Glutamatergic neuron (in vitro differentiated cells): ENCODE data around the gene COLEC12. TPM values are rescaled to one million over a fixed set of nuclear protein-coding genes. Genes with fewer than 3 reads are reported as not detected.

Source experiments
- DNase-seq: peaks from one replicate; pipeline ENCODE4 v3.0.0; 2022
- H3K27ac Mint-ChIP-seq: one replicate; pipeline ENCODE4 v1.8.0; 2020; ENCODE audit warnings: mild to moderate bottlenecking, mixed read lengths, inconsistent platforms; ENCODE audit not compliant: unreplicated experiment
- H3K27me3 Mint-ChIP-seq: one replicate; pipeline ENCODE4 v1.8.0; 2020; ENCODE audit warnings: mild to moderate bottlenecking, moderate library complexity, mixed read lengths, inconsistent platforms; ENCODE audit not compliant: unreplicated experiment
- H3K36me3 Mint-ChIP-seq: one replicate; pipeline ENCODE4 v1.8.0; 2020; ENCODE audit warnings: mild to moderate bottlenecking, mixed read lengths, inconsistent platforms; ENCODE audit not compliant: unreplicated experiment
- H3K4me1 Mint-ChIP-seq: one replicate; pipeline ENCODE4 v1.8.0; 2020; ENCODE audit warnings: mild to moderate bottlenecking, low read depth, mixed read lengths, inconsistent platforms; ENCODE audit not compliant: unreplicated experiment
- H3K4me3 Mint-ChIP-seq: one replicate; pipeline ENCODE4 v1.8.0; 2020; ENCODE audit warnings: mild to moderate bottlenecking, mixed read lengths, inconsistent platforms; ENCODE audit not compliant: unreplicated experiment
- H3K9me3 Mint-ChIP-seq: one replicate; pipeline ENCODE4 v1.8.0; 2020; ENCODE audit warnings: mild to moderate bottlenecking, moderate library complexity, mixed read lengths, inconsistent platforms; ENCODE audit not compliant: unreplicated experiment
- CTCF ChIP-seq: fragments of 200-600 bp; sonication (generic); IDR thresholded peaks from one replicate; pipeline ENCODE4 v1.5.0; 2021; ENCODE audit not compliant: partially characterized antibody, unreplicated experiment
- total RNA-seq: library from RNA; stranded (reverse); fragmentation: NEBNext Ultra II Directional; extraction: Animal tissue kit (Norgen Biotek cat#: 25700); gene quantifications from one replicate; pipeline ENCODE4 v1.2.1, GENCODE V29; 2021; ENCODE audit not compliant: unreplicated experiment

COLEC12 gene
- total RNA-seq, 1 donor from 2014 or later = 0.20 TPM

- Mint-ChIP-seq H3K4me1 (peaks cover 18% of the 10 kb centered on the region), H3K4me3 (no peak overlapping the region), H3K27ac (no peak overlapping the region), H3K9me3 (peaks cover under 1% of the 10 kb centered on the region), H3K36me3 (no peaks in the 10 kb centered on the region), H3K27me3 (no peaks in the 10 kb centered on the region)
- no peak for DNase-seq
- no peak for TF ChIP-seq CTCF
Measured at GRCh38 chr18:328928-329327, 171.6 kb downstream of the COLEC12 start.

- no peak for TF ChIP-seq CTCF
- H3K9me3 Mint-ChIP-seq = no peaks in the 10 kb centered on the region
- no peak overlapping the region for H3K4me3 Mint-ChIP-seq
- H3K4me1 Mint-ChIP-seq = peaks cover 4% of the 10 kb centered on the region
- no peaks in the 10 kb centered on the region for H3K27me3 Mint-ChIP-seq
- H3K27ac Mint-ChIP-seq = no peak overlapping the region
- no peaks in the 10 kb centered on the region for H3K36me3 Mint-ChIP-seq
- DNase-seq = no peak
Measured at GRCh38 chr18:326846-327245, 173.7 kb downstream of the COLEC12 start.

- no peak for TF ChIP-seq CTCF
- Mint-ChIP-seq H3K27ac (no peak overlapping the region), H3K4me1 (no peaks in the 10 kb centered on the region), H3K4me3 (no peak overlapping the region), H3K9me3 (no peaks in the 10 kb centered on the region), H3K27me3 (no peaks in the 10 kb centered on the region), H3K36me3 (no peaks in the 10 kb centered on the region)
- DNase-seq = no peak
Measured at GRCh38 chr18:323253-323622, 177.3 kb downstream of the COLEC12 start.

- Mint-ChIP-seq H3K9me3 (no peaks in the 10 kb centered on the region), H3K27ac (no peak overlapping the region), H3K4me1 (no peaks in the 10 kb centered on the region), H3K36me3 (no peaks in the 10 kb centered on the region), H3K27me3 (no peaks in the 10 kb centered on the region), H3K4me3 (no peak overlapping the region)
- no peak for DNase-seq
- TF ChIP-seq CTCF = no peak
Measured at GRCh38 chr18:321865-322467, 178.5 kb downstream of the COLEC12 start.

- H3K27me3 Mint-ChIP-seq = no peaks in the 10 kb centered on the region
- no peak for DNase-seq
- H3K4me1 Mint-ChIP-seq = no peaks in the 10 kb centered on the region
- H3K4me3 Mint-ChIP-seq = no peak overlapping the region
- no peaks in the 10 kb centered on the region for H3K9me3 Mint-ChIP-seq
- H3K36me3 Mint-ChIP-seq = no peaks in the 10 kb centered on the region
- TF ChIP-seq CTCF = no peak
- H3K27ac Mint-ChIP-seq = no peak overlapping the region
Measured at GRCh38 chr18:320155-320554, 180.3 kb downstream of the COLEC12 start.
